Esophagus squamous epithelium (tissue), 4 donors: ENCODE measurements around the gene C18orf32.

Source experiments
- POLR2A ChIP-seq, 4 donors: fragments of 450-650 bp; IDR thresholded peaks; one replicate each; pipeline ENCODE4 v1.6.1; 2017; ENCODE audit warnings: antibody characterized with exemption in 4 of 4, mild to moderate bottlenecking in 4 of 4, moderate library complexity in 3 of 4
- TF ChIP-seq, protein P1 (sequence below), 6 experiments: fragments of 450-650 bp in 4 of 6; fragments of 200-600 bp in 2 of 6; sonication (generic) in 2 of 6; IDR thresholded peaks; one replicate each; pipeline ENCODE4 v1.5.1; 2016 to 2019; ENCODE audit warnings: antibody characterized with exemption in 6 of 6, mild to moderate bottlenecking in 4 of 6, moderate library complexity in 4 of 6

DNA sequence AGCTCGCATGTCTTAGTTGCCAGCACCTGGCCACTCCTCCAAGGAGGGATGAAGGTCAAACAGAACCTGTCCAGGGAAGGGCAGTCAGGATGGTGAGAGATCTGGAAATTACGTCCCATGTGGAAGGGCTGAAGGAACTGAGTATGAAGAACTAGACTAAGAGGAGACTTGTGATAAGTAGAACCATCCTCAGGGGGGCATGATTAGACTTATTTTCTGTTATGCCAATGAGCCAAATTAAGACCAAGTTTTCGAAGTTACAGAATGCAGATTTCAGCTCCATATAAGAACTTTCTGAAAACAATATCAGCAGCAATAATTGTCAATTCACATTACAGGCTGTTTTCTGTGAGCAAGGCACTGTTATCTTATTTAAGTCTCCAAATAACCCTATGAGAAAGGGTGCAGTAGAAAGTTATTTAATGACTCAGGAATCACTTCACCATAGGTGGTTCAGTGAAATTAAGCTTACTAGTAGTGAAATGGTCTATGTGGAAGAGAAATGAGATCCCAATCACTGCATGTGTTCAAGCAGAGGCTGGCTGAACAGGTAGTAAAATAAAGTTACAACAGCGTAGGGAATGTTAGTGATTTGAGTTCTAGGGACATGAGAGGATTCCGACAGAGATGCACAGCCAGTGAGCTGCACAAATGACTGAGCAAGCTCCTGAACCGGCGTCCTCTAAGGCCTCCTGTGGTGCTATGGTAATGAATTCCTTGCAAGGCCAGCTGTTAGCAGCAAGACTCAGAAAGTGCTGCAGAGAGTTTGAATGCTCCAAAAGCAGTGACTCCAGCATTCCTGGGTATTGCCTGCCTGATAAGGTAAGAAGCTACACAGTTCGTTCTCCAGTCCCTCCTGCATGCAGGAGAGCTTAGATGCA, 22.1 kb downstream of the C18orf32 start:
- TF ChIP-seq, protein P1, sequence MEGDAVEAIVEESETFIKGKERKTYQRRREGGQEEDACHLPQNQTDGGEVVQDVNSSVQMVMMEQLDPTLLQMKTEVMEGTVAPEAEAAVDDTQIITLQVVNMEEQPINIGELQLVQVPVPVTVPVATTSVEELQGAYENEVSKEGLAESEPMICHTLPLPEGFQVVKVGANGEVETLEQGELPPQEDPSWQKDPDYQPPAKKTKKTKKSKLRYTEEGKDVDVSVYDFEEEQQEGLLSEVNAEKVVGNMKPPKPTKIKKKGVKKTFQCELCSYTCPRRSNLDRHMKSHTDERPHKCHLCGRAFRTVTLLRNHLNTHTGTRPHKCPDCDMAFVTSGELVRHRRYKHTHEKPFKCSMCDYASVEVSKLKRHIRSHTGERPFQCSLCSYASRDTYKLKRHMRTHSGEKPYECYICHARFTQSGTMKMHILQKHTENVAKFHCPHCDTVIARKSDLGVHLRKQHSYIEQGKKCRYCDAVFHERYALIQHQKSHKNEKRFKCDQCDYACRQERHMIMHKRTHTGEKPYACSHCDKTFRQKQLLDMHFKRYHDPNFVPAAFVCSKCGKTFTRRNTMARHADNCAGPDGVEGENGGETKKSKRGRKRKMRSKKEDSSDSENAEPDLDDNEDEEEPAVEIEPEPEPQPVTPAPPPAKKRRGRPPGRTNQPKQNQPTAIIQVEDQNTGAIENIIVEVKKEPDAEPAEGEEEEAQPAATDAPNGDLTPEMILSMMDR (IDR thresholded peaks at IDR 0.05): no peak
- no peak for TF ChIP-seq POLR2A (IDR thresholded peaks at IDR 0.05)
